Loucy (cell line): ENCODE data around the gene C1orf167.

Source experiments
- CTCF ChIP-seq: fragments of 200-600 bp; sonication (generic); conservative IDR thresholded peaks from 2 replicates; pipeline ENCODE4 v1.5.1; 2014; ENCODE audit warnings: mild to moderate bottlenecking, antibody characterized with exemption, low read length
- EZH2phosphoT487 ChIP-seq: fragments of 200-600 bp; IDR thresholded peaks from 2 replicates; pipeline ENCODE4 v1.6.1; 2018; ENCODE audit warnings: antibody characterized with exemption, mild to moderate bottlenecking, moderate library complexity, borderline replicate concordance

GRCh38 chr1:11833497-11833896, 71.5 kb downstream of the C1orf167 start:
- TF ChIP-seq CTCF: no peak
- TF ChIP-seq EZH2phosphoT487: no peak
